ENCODE results near the gene MCTP2. TPM values are rescaled to one million over a fixed set of nuclear protein-coding genes. Genes with fewer than 3 reads are reported as not detected.

Gene MCTP2
- total RNA-seq, 1 experiment from 2014 or later, result 0.19 TPM

- POLR2A ChIA-PET (ENCODE audit: low non-redundant PET), result no interaction called here
- intact Hi-C loops (cut with micrococcal nuclease; ENCODE audit: unreplicated experiment), result loop anchor here (1.0 to 10.0 kb wide), 3 partner anchors 160 to 1297 kb away; no protein-coding TSS in a partner anchor
- Histone ChIP-seq H3K27me3 (replicated peaks; ENCODE audit: insufficient read depth, low read depth, low read length, poor library complexity) (no peaks in the 10 kb centered on the region), H3K27ac (ENCODE audit: low read depth, low read length, poor library complexity, severe bottlenecking) (no peak overlapping the region), H3K9me3 (ENCODE audit: low read depth, low read length, poor library complexity, severe bottlenecking) (no peaks in the 10 kb centered on the region), H3K4me3 (ENCODE audit: low read depth, low read length, poor library complexity, severe bottlenecking) (no peak overlapping the region), H3K36me3 (ENCODE audit: insufficient read depth, low read length, poor library complexity, severe bottlenecking) (no peaks in the 10 kb centered on the region), H3K4me1 (ENCODE audit: insufficient read depth, low read length, poor library complexity, severe bottlenecking) (peaks cover 24% of the 10 kb centered on the region)
- DNase-seq (ENCODE audit: low spot score), result peak; percentile 77
- TF ChIP-seq CTCF (conservative IDR thresholded peaks at IDR 0.05; ENCODE audit: low read depth, low read length), result peak; percentile 92
- TF ChIP-seq EZH2 (IDR thresholded peaks at IDR 0.05; ENCODE audit: borderline replicate concordance, low read depth, low read length, poor library complexity, severe bottlenecking), result no peak
- no TSS peak for BruUV-seq (replicated peaks)
- CTCF ChIA-PET, result interaction anchor here (0.8 to 3.3 kb wide), 2 partner anchors 10 to 160 kb away, joined by 3 to 33 read pairs; no protein-coding TSS in a partner anchor
Observed at GRCh38 chr15:94324117-94324826, 92.9 kb downstream of the MCTP2 start.

- intact Hi-C loops (cut with micrococcal nuclease; ENCODE audit: unreplicated experiment), result loop anchor here (1.0 to 10.0 kb wide), 3 partner anchors 161 to 1298 kb away; no protein-coding TSS in a partner anchor
Observed at GRCh38 chr15:94324835-94325767, 93.7 kb downstream of the MCTP2 start.

More at GRCh38 chr15:94324835-94325767, 93.7 kb downstream of the MCTP2 start:
- ChIA-PET POLR2A (ENCODE audit: low non-redundant PET) (interaction anchor here (0.5 kb wide), 1 partner anchor 261 kb away, joined by 3 read pairs; no protein-coding TSS in a partner anchor), CTCF (interaction anchor here (3.3 kb wide), 1 partner anchor 161 kb away, joined by 33 read pairs; no protein-coding TSS in a partner anchor)
- DNase-seq (ENCODE audit: low spot score), result no peak
- TF ChIP-seq CTCF (conservative IDR thresholded peaks at IDR 0.05; ENCODE audit: low read depth, low read length) (no peak), EZH2 (IDR thresholded peaks at IDR 0.05; ENCODE audit: borderline replicate concordance, low read depth, low read length, poor library complexity, severe bottlenecking) (no peak)
- peaks cover 24% of the 10 kb centered on the region for H3K4me1 ChIP-seq (ENCODE audit: insufficient read depth, low read length, poor library complexity, severe bottlenecking)
- no peak overlapping the region for H3K4me3 ChIP-seq (ENCODE audit: low read depth, low read length, poor library complexity, severe bottlenecking)
- no TSS peak for BruUV-seq (replicated peaks)
- no peak overlapping the region for H3K27ac ChIP-seq (ENCODE audit: low read depth, low read length, poor library complexity, severe bottlenecking)
- no peaks in the 10 kb centered on the region for H3K27me3 ChIP-seq (replicated peaks; ENCODE audit: insufficient read depth, low read depth, low read length, poor library complexity)
- no peaks in the 10 kb centered on the region for H3K9me3 ChIP-seq (ENCODE audit: low read depth, low read length, poor library complexity, severe bottlenecking)
- no peaks in the 10 kb centered on the region for H3K36me3 ChIP-seq (ENCODE audit: insufficient read depth, low read length, poor library complexity, severe bottlenecking)
